ENCODE measurements around the gene KCNMB4. TPM values are rescaled to one million over a fixed set of nuclear protein-coding genes. Genes with fewer than 3 reads are reported as not detected.

The KCNMB4 gene
- total RNA-seq, 4 donors from 2014 or later = 4.0 to 7.2 (median 5.8) TPM

DNA sequence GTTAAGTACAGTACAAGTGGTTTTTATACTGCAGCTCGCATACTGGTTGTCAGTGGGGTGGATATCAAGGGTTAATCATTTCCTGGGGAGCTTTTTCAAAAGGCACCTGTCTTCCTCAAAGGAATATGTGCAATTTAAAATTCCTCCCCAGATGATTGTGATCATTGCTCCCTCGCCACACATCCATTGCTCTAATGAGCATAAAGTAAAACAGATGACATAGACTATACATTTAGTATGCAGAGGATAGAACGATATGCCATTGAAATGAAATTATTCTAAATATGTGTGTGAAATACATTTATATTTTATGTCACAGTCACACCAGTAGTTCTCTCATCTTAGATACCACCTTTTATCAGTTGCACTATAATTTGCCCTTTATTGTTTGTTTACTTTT is 36.4 kb upstream of the KCNMB4 start:
- H3K4me1 ChIP-seq = no peaks in the 10 kb centered on the region
- ATAC-seq = no peak
- peaks cover 0 to under 1% of the 10 kb centered on the region in 2 donors for H3K36me3 ChIP-seq
- H3K9me3 ChIP-seq = no peaks in the 10 kb centered on the region
- 89 to 98% methylated on average over 3 of the region's 3 CpGs for WGBS, 2 donors (ENCODE audit: low coverage in 1 of 2)
- no peaks in the 10 kb centered on the region for H3K27me3 ChIP-seq
- no peak overlapping the region for H3K27ac ChIP-seq
- H3K4me3 ChIP-seq = no peak overlapping the region
- TF ChIP-seq, protein P1, sequence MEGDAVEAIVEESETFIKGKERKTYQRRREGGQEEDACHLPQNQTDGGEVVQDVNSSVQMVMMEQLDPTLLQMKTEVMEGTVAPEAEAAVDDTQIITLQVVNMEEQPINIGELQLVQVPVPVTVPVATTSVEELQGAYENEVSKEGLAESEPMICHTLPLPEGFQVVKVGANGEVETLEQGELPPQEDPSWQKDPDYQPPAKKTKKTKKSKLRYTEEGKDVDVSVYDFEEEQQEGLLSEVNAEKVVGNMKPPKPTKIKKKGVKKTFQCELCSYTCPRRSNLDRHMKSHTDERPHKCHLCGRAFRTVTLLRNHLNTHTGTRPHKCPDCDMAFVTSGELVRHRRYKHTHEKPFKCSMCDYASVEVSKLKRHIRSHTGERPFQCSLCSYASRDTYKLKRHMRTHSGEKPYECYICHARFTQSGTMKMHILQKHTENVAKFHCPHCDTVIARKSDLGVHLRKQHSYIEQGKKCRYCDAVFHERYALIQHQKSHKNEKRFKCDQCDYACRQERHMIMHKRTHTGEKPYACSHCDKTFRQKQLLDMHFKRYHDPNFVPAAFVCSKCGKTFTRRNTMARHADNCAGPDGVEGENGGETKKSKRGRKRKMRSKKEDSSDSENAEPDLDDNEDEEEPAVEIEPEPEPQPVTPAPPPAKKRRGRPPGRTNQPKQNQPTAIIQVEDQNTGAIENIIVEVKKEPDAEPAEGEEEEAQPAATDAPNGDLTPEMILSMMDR (IDR thresholded peaks at IDR 0.05) = no peak
- TF ChIP-seq POLR2A (IDR thresholded peaks at IDR 0.05) = no peak
- TF ChIP-seq EP300 (IDR thresholded peaks at IDR 0.05) = no peak
- TF ChIP-seq POLR2AphosphoS5 (IDR thresholded peaks at IDR 0.05) = no peak

DNA sequence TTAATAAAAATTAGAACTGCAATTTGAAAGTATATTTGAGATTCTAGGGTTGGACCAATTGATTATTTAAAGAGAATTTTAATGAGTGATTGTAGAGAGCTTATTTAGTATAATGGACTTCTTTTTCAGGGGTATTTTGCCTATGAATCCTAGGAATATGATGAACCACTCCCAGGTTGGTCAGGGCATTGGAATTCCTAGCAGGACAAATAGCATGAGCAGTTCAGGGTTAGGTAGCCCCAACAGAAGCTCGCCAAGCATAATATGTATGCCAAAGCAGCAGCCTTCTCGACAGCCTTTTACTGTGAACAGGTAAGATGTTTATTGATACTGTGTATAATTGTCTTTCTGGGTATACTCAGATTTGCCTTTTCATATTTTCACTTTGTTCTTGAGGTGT is 35.9 kb upstream of the KCNMB4 start:
- TF ChIP-seq EP300 (IDR thresholded peaks at IDR 0.05) = no peak
- TF ChIP-seq, protein P1 (IDR thresholded peaks at IDR 0.05) = no peak
- no peak for TF ChIP-seq POLR2AphosphoS5 (IDR thresholded peaks at IDR 0.05)
- Histone ChIP-seq H3K36me3 (peaks cover 0 to 4% of the 10 kb centered on the region in 2 donors), H3K27ac (no peak overlapping the region), H3K9me3 (no peaks in the 10 kb centered on the region), H3K27me3 (no peaks in the 10 kb centered on the region), H3K4me1 (no peaks in the 10 kb centered on the region), H3K4me3 (no peak overlapping the region)
- no peak for ATAC-seq
- 87 to 100% methylated on average over 2 of the region's 2 CpGs for WGBS, 2 donors (ENCODE audit: low coverage in 1 of 2)

DNA sequence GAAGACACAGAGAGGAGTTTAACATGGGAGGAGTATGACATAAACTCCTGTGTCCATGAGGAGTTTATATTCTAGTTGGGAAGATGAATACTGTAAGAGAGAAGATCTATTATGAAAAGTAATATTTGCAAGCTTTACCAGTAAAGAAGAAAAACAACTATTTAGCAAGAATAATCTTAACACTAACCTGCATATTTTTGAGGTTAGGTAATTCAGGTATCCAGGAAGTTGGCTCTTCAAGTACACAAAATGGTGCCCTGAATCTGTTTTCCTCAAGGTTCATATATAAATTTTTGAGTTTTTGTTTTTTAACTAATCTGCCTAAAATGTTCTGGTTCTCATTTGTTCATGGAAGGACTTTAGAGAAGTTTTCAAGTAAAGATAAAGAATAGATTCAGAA is 33.9 kb upstream of the KCNMB4 start:
- no peaks in the 10 kb centered on the region for H3K9me3 ChIP-seq
- no peaks in the 10 kb centered on the region for H3K27me3 ChIP-seq
- H3K4me1 ChIP-seq = no peaks in the 10 kb centered on the region
- ATAC-seq = no peak
- H3K36me3 ChIP-seq = peaks cover 0 to 21% of the 10 kb centered on the region in 2 donors
- TF ChIP-seq, protein P1 (IDR thresholded peaks at IDR 0.05) = no peak
- TF ChIP-seq POLR2AphosphoS5 (IDR thresholded peaks at IDR 0.05) (no peak), POLR2A (IDR thresholded peaks at IDR 0.05) (no peak), EP300 (IDR thresholded peaks at IDR 0.05) (no peak)
- no peak overlapping the region for H3K4me3 ChIP-seq
- no peak overlapping the region for H3K27ac ChIP-seq

- TF ChIP-seq EP300 (IDR thresholded peaks at IDR 0.05) (no peak), POLR2AphosphoS5 (IDR thresholded peaks at IDR 0.05) (no peak), POLR2A (IDR thresholded peaks at IDR 0.05) (no peak)
- TF ChIP-seq, protein P1 (IDR thresholded peaks at IDR 0.05) = no peak
- WGBS, 2 donors (ENCODE audit: low coverage in 1 of 2) = 96 to 97% methylated on average over 8 of the region's 8 CpGs
- no peak for ATAC-seq
- Histone ChIP-seq H3K4me1 (no peaks in the 10 kb centered on the region), H3K4me3 (no peak overlapping the region), H3K27ac (no peak overlapping the region), H3K27me3 (no peaks in the 10 kb centered on the region), H3K36me3 (peaks cover 0 to 43% of the 10 kb centered on the region in 2 donors), H3K9me3 (no peaks in the 10 kb centered on the region)
Observed at GRCh38 chr12:70334742-70335141, 31.3 kb upstream of the KCNMB4 start.

DNA sequence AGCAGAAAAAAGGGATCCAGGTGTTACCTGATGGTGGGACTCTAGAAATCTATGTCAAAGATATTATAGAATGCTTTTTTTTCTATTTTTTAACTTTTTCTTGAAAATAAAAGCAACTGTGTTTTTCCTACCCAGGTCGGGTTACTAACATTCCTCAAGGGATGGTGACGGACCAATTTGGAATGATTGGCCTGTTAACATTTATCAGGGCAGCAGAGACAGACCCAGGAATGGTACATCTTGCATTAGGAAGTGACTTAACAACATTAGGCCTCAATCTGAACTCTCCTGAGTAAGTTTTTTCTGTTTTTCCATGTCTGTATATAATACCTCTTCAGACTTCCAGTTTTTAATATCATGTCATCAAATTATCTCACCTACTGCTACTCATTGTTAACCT is 27.6 kb upstream of the KCNMB4 start:
- no peaks in the 10 kb centered on the region for H3K4me1 ChIP-seq
- TF ChIP-seq, protein P1 (IDR thresholded peaks at IDR 0.05) = no peak
- no peak for TF ChIP-seq EP300 (IDR thresholded peaks at IDR 0.05)
- no peak for TF ChIP-seq POLR2AphosphoS5 (IDR thresholded peaks at IDR 0.05)
- TF ChIP-seq POLR2A (IDR thresholded peaks at IDR 0.05) = no peak
- no peaks in the 10 kb centered on the region for H3K9me3 ChIP-seq
- H3K4me3 ChIP-seq = no peak overlapping the region
- no peak for ATAC-seq
- WGBS, 2 donors (ENCODE audit: low coverage in 1 of 2) = 93 to 100% methylated on average over 1 to 2 of the region's 2 CpGs
- H3K27ac ChIP-seq = no peak overlapping the region
- peaks cover 0 to 81% of the 10 kb centered on the region in 2 donors for H3K36me3 ChIP-seq
- no peaks in the 10 kb centered on the region for H3K27me3 ChIP-seq
